Activated CD8-positive, alpha-beta T cell treated with anti-CD3 and anti-CD28 coated beads for 36 hours (primary cell): ENCODE results near the gene CD4. TPM values are rescaled to one million over a fixed set of nuclear protein-coding genes. Genes with fewer than 3 reads are reported as not detected.

Source experiments
- ATAC-seq: fragments of 200-7000 bp; cut with Tn5 transposase; one replicate; pipeline ENCODE4 v1.10.0; 2021; ENCODE audit warnings: mild to moderate bottlenecking, moderate library complexity
- CTCF ChIA-PET: fragments of 350-600 bp; sonication (Branson Sonifier 250); formaldehyde crosslinking; loops from one replicate; lab custom pipeline; 2021; ENCODE audit warnings: antibody characterized with exemption; lab: Charles Lee
- POLR2A ChIA-PET: fragments of 350-600 bp; sonication (Branson Sonifier 250); formaldehyde crosslinking; loops from one replicate; lab custom pipeline; 2021; ENCODE audit warnings: antibody characterized with exemption; lab: Charles Lee
- DNase-seq: peaks from one replicate; pipeline ENCODE4 v3.0.0-alpha.2; 2020
- H3K27ac Mint-ChIP-seq: one replicate; pipeline ENCODE4 v1.8.0; 2021; ENCODE audit warnings: mild to moderate bottlenecking, mixed read lengths
- H3K27me3 Mint-ChIP-seq: one replicate; pipeline ENCODE4 v1.8.0; 2021; ENCODE audit warnings: mixed read lengths
- H3K36me3 Mint-ChIP-seq: one replicate; pipeline ENCODE4 v1.8.0; 2021; ENCODE audit warnings: low read depth, mixed read lengths
- H3K4me1 Mint-ChIP-seq: one replicate; pipeline ENCODE4 v1.8.0; 2021; ENCODE audit warnings: low read depth, mixed read lengths
- H3K4me3 Mint-ChIP-seq: one replicate; pipeline ENCODE4 v1.8.0; 2021; ENCODE audit warnings: mild to moderate bottlenecking, moderate library complexity, mixed read lengths
- H3K9me3 Mint-ChIP-seq: one replicate; pipeline ENCODE4 v1.8.0; 2021; ENCODE audit warnings: mixed read lengths
- intact Hi-C: fragments of 100-400 bp; cut with micrococcal nuclease; formaldehyde crosslinking; loops from one replicate; pipeline ENCODE4 v1.10.0; 2022
- total RNA-seq, 2 experiments: library from RNA; stranded (reverse); gene quantifications; one replicate each; pipeline ENCODE4 v1.2.3, GENCODE V29; 2021
- TF ChIP-seq, protein P1 (sequence below): fragments of 200-600 bp; IDR thresholded peaks from one replicate; pipeline ENCODE4 v1.8.0; 2022; ENCODE audit warnings: antibody characterized with exemption, mild to moderate bottlenecking

CD4 gene
- total RNA-seq, 2 experiments from 2014 or later, result 11.1 to 14.1 TPM

DNA sequence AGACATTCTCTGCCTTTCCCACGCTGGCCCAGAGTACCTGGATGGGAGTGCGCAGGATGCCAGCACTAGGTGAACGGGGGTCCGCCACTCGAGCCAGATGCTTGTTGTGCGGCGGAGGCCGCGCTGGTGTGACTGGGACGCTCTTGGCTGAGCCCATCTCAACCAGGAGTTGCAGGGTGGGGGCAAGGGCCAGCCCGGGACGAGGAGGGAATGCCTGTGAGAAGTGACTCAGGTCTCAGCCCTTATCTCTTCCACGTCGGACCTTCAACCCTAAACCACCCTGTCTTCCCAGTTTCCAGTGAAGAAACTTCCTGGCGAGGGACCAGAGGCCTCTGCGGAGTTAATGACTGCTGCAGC, 61.4 kb downstream of the CD4 start:
- POLR2A ChIA-PET, result interaction anchor here (1.1 to 11.4 kb wide), 11 partner anchors 8 to 127 kb away, joined by 3 to 218 read pairs (median 8); partner anchors contain the start of genes C12orf57, COPS7A, GNB3 and MLF2

DNA sequence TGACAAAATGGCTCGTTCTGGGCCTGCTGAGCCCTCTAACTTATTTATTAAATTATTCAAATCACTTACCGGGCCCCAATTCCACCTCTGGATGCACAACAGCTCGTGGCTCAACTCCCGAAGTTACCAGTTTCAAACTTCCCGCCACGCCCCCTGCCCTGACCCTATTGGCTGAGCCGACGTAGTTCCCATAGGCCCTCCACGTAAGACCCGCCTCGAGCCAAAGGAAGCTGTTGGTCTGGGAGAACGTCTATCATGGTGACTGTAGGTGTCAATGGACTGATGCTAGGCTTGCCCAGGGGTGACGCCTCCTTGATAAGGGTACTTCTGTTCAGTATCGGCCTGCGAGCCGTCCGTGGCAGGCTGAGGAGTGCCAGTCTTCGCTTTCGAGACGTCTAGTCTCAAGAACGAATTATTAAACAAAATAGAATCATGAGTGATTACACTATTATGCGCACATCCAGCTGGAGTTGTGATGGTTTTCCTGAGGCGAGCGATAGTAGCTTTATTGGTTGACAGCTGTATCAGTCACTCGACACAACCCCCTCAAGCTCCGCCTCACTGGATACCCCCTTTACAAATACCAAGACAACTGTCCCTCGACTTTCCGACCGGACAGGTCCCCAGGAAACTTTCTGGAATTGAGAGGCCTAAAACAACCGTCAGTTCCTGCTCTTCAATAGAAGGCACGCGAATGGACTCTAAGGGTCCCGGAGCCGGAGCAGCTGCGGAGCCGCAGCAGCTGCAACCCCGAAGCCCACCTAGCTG, 62.0 kb downstream of the CD4 start, which contains the start of gene CDCA3:
CDCA3 (minus strand) TSS at position 134 of the 768 bp plus-strand sequence. CDS start 334 bp downstream, outside the sequence.
- ATAC-seq (peak; percentile 57), DNase-seq (peak; percentile 98)
- intact Hi-C loops, result no loop called here
- no peaks in the 10 kb centered on the region for H3K9me3 Mint-ChIP-seq
- H3K36me3 Mint-ChIP-seq, result peaks cover 33% of the 10 kb centered on the region
- peaks cover 29% of the 10 kb centered on the region for H3K4me1 Mint-ChIP-seq
- ChIA-PET POLR2A (interaction anchor here (0.5 to 11.4 kb wide), 17 partner anchors 9 to 317 kb away, joined by 3 to 218 read pairs (median 7); partner anchors contain the start of genes C12orf57, COPS7A, GAPDH and GNB3), CTCF (interaction anchor here (0.8 to 7.2 kb wide), 21 partner anchors 9 to 386 kb away, joined by 3 to 124 read pairs (median 4); partner anchors contain the start of genes COPS7A, GNB3, MLF2 and P3H3)
- TF ChIP-seq, protein P1, sequence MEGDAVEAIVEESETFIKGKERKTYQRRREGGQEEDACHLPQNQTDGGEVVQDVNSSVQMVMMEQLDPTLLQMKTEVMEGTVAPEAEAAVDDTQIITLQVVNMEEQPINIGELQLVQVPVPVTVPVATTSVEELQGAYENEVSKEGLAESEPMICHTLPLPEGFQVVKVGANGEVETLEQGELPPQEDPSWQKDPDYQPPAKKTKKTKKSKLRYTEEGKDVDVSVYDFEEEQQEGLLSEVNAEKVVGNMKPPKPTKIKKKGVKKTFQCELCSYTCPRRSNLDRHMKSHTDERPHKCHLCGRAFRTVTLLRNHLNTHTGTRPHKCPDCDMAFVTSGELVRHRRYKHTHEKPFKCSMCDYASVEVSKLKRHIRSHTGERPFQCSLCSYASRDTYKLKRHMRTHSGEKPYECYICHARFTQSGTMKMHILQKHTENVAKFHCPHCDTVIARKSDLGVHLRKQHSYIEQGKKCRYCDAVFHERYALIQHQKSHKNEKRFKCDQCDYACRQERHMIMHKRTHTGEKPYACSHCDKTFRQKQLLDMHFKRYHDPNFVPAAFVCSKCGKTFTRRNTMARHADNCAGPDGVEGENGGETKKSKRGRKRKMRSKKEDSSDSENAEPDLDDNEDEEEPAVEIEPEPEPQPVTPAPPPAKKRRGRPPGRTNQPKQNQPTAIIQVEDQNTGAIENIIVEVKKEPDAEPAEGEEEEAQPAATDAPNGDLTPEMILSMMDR, result no peak
- peak within 1 kb of the TSS; percentile 86 for H3K4me3 Mint-ChIP-seq
- peak within 1 kb of the TSS; percentile 98 for H3K27ac Mint-ChIP-seq
- H3K27me3 Mint-ChIP-seq, result no peaks in the 10 kb centered on the region

More for the DNA sequence above, 61.4 kb downstream of the CD4 start:
- peaks cover 34% of the 10 kb centered on the region for H3K36me3 Mint-ChIP-seq
- no peaks in the 10 kb centered on the region for H3K27me3 Mint-ChIP-seq
- peaks cover 29% of the 10 kb centered on the region for H3K4me1 Mint-ChIP-seq
- no peaks in the 10 kb centered on the region for H3K9me3 Mint-ChIP-seq
- DNase-seq, result no peak
- TF ChIP-seq, protein P1, result no peak
- ATAC-seq, result no peak
- H3K4me3 Mint-ChIP-seq, result peak overlapping the region; percentile 86
- H3K27ac Mint-ChIP-seq, result peak overlapping the region; percentile 98
- intact Hi-C loops, result no loop called here
- CTCF ChIA-PET, result interaction anchor here (0.8 to 7.2 kb wide), 15 partner anchors 8 to 293 kb away, joined by 3 to 124 read pairs (median 4); partner anchors contain the start of genes COPS7A, GNB3, MLF2 and P3H3

DNA sequence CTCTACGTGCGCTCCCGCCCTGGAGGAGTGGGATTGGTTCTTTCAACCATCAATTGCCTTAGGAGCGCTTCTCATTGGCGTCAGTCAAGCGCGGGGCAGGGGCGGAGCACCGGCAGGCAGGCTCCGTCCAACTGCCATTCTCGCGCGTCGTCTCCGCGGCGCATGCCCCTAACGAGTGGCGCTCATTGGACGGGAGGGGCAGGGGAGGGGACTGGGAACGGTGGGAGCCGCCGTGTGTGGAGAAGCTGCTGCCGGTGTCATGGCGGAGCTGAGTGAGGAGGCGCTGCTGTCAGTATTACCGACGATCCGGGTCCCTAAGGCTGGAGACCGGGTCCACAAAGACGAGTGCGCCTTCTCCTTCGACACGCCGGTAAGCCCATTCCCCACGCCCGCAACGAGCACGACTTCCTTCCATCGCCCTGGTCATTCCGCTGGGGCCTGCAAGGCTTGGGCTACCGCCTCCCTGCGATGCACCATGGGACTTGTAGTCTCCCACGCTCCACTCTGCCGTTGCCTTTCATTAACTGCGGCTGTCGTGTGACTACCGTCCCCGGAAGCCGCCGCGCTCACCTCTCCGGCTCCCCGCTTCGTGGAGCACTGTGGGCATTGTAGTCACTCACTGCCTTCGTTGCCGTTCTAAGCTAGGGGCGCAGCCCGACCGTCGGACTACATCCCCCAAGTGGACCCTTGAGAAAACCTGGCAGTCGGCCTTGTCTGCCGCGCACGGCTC, 62.8 kb downstream of the CD4 start, which contains the start of gene USP5:
USP5 (plus strand) TSS at position 230 of the 730 bp plus-strand sequence; CDS start at position 260, 30 bp downstream.
- Mint-ChIP-seq H3K4me3 (peak within 1 kb of the TSS; percentile 86), H3K9me3 (no peaks in the 10 kb centered on the region), H3K36me3 (peaks cover 36% of the 10 kb centered on the region), H3K4me1 (peaks cover 29% of the 10 kb centered on the region), H3K27ac (peak within 1 kb of the TSS; percentile 98), H3K27me3 (no peaks in the 10 kb centered on the region)
- intact Hi-C loops, result no loop called here
- POLR2A ChIA-PET, result interaction anchor here (0.5 to 11.4 kb wide), 27 partner anchors 8 to 317 kb away, joined by 3 to 218 read pairs (median 5); partner anchors contain the start of genes C12orf57, COPS7A, GAPDH and GNB3
- DNase-seq (peak; percentile 99), ATAC-seq (peak; percentile 79)
- CTCF ChIA-PET, result interaction anchor here (0.8 to 7.2 kb wide), 20 partner anchors 10 to 387 kb away, joined by 3 to 124 read pairs (median 4); partner anchors contain the start of genes COPS7A, MLF2, P3H3 and SPSB2
- TF ChIP-seq, protein P1, result no peak

DNA sequence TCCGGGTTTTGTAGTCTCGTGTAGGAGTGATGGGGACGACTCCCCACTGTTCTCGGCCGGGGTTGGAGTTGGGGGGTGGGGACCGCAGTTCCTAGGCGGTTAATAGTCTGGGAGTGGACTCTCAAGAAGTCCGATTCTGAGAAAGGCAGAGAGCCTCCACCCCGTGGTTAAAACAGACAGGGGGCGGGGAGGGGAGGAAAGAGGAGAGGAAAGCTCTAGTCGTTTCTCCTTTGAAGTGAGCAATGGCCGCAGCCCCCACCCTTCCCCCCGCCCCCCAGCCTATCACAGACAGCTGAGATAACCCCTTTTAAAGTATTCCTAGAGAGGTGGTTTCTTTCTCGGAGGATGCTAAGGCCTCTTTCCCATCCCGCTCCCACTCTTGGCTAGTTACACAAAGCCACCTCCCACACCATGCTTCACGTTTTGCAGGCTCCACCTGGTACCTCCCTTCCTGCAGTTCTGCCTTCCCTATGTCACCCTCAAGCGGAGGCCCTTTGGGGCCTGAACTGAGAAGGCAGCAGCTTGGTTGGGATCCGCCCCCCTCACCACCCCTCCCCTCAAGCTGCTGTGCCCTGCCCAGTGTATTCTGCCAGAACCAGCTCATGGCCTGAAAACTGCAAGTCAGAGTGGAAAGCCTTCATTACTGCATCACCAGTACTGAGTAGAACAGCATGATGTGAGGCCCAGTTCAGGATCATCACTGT, 63.5 kb downstream of the CD4 start:
- H3K36me3 Mint-ChIP-seq, result peaks cover 37% of the 10 kb centered on the region
- ATAC-seq, result peak; percentile 9
- peak overlapping the region; percentile 86 for H3K4me3 Mint-ChIP-seq

More for the DNA sequence above, 63.5 kb downstream of the CD4 start:
- intact Hi-C loops, result no loop called here
- DNase-seq, result peak; percentile 86
- ChIA-PET POLR2A (interaction anchor here (0.6 to 11.4 kb wide), 20 partner anchors 8 to 316 kb away, joined by 3 to 218 read pairs (median 5); partner anchors contain the start of genes C12orf57, COPS7A, MLF2 and P3H3), CTCF (interaction anchor here (0.7 to 7.2 kb wide), 16 partner anchors 9 to 387 kb away, joined by 3 to 124 read pairs (median 4); partner anchors contain the start of genes COPS7A, LPCAT3, MLF2 and P3H3)
- peak overlapping the region; percentile 98 for H3K27ac Mint-ChIP-seq
- H3K4me1 Mint-ChIP-seq, result peaks cover 29% of the 10 kb centered on the region
- H3K27me3 Mint-ChIP-seq, result no peaks in the 10 kb centered on the region
- H3K9me3 Mint-ChIP-seq, result no peaks in the 10 kb centered on the region
- TF ChIP-seq, protein P1, result no peak
